Calu3 (cell line): ENCODE results near the gene EPHB3. TPM values are rescaled to one million over a fixed set of nuclear protein-coding genes. Genes with fewer than 3 reads are reported as not detected.
A peak's percentile ranks its signal among the peaks of the same experiment; 100 is the strongest.

Source experiments
- BruUV-seq: library from RNA; stranded (reverse); fragments of 400-500 nt; replicated peaks from 2 replicates; lab custom pipeline; 2021; lab: Mats Ljungman, UMichigan
- CTCF ChIA-PET: fragments of 300-600 bp; sonication (Branson Sonifier 250); formaldehyde crosslinking; loops from one replicate; lab custom pipeline; 2022; ENCODE audit warnings: antibody characterized with exemption; lab: Charles Lee
- DNase-seq: peaks from one replicate; pipeline ENCODE4 v3.0.0; 2022
- H3K27ac Mint-ChIP-seq: one replicate; pipeline ENCODE4 v1.8.0; 2022; ENCODE audit warnings: mixed read lengths; ENCODE audit not compliant: unreplicated experiment
- H3K27me3 Mint-ChIP-seq: one replicate; pipeline ENCODE4 v1.8.0; 2022; ENCODE audit warnings: mixed read lengths; ENCODE audit not compliant: unreplicated experiment
- H3K36me3 Mint-ChIP-seq: one replicate; pipeline ENCODE4 v1.8.0; 2022; ENCODE audit warnings: mild to moderate bottlenecking, moderate library complexity, mixed read lengths; ENCODE audit not compliant: insufficient read depth, unreplicated experiment
- H3K4me1 Mint-ChIP-seq: one replicate; pipeline ENCODE4 v1.8.0; 2022; ENCODE audit warnings: mild to moderate bottlenecking, low read depth, mixed read lengths; ENCODE audit not compliant: unreplicated experiment
- H3K4me3 Mint-ChIP-seq: one replicate; pipeline ENCODE4 v1.8.0; 2022; ENCODE audit warnings: mild to moderate bottlenecking, low read depth, moderate library complexity, mixed read lengths; ENCODE audit not compliant: unreplicated experiment
- H3K9me3 Mint-ChIP-seq: one replicate; pipeline ENCODE4 v1.8.0; 2022; ENCODE audit warnings: low read depth, mixed read lengths; ENCODE audit not compliant: unreplicated experiment
- CTCF ChIP-seq: fragments of 200-600 bp; IDR thresholded peaks from one replicate; pipeline ENCODE4 v1.8.0; 2022; ENCODE audit warnings: antibody characterized with exemption; ENCODE audit not compliant: unreplicated experiment
- intact Hi-C: fragments of 100-400 bp; cut with micrococcal nuclease; formaldehyde crosslinking; loops from one replicate; pipeline ENCODE4 v1.10.0; 2022; ENCODE audit not compliant: unreplicated experiment
- total RNA-seq: library from RNA; stranded (reverse); gene quantifications from 2 replicates; pipeline ENCODE4 v1.2.3, GENCODE V29; 2022

EPHB3 gene
- total RNA-seq, 1 experiment from 2014 or later, result 2.5 TPM

- Mint-ChIP-seq H3K27me3 (peaks cover 25% of the 10 kb centered on the region), H3K36me3 (no peaks in the 10 kb centered on the region), H3K4me1 (peaks cover 9% of the 10 kb centered on the region), H3K9me3 (no peaks in the 10 kb centered on the region), H3K4me3 (no peak overlapping the region), H3K27ac (no peak overlapping the region)
- no TSS peak for BruUV-seq
- TF ChIP-seq CTCF, result no peak
- intact Hi-C loops, result no loop called here
- CTCF ChIA-PET, result interaction anchor here (0.9 to 1.8 kb wide), 2 partner anchors 20 to 36 kb away, joined by 3 to 5 read pairs; partner anchors contain the start of gene EPHB3
- no peak for DNase-seq
Measured at GRCh38 chr3:184596886-184597575, 35.4 kb downstream of the EPHB3 start.

- no peaks in the 10 kb centered on the region for H3K9me3 Mint-ChIP-seq
- CTCF ChIA-PET, result interaction anchor here (1.8 kb wide), 1 partner anchor 37 kb away, joined by 5 read pairs; the partner anchor contains the start of gene EPHB3
- no peak overlapping the region for H3K4me3 Mint-ChIP-seq
- H3K27ac Mint-ChIP-seq, result no peak overlapping the region
- intact Hi-C loops, result no loop called here
- H3K27me3 Mint-ChIP-seq, result peaks cover 34% of the 10 kb centered on the region
- H3K4me1 Mint-ChIP-seq, result peaks cover 19% of the 10 kb centered on the region
- no TSS peak for BruUV-seq
- no peaks in the 10 kb centered on the region for H3K36me3 Mint-ChIP-seq
- TF ChIP-seq CTCF, result no peak
- DNase-seq, result peak; percentile 66
Measured at GRCh38 chr3:184597829-184598573, 36.4 kb downstream of the EPHB3 start.

- H3K9me3 Mint-ChIP-seq, result no peaks in the 10 kb centered on the region
- H3K27me3 Mint-ChIP-seq, result peaks cover 40% of the 10 kb centered on the region
- no peak overlapping the region for H3K27ac Mint-ChIP-seq
- no peak for TF ChIP-seq CTCF
- H3K4me3 Mint-ChIP-seq, result no peak overlapping the region
- BruUV-seq, result no TSS peak
- H3K4me1 Mint-ChIP-seq, result peaks cover 21% of the 10 kb centered on the region
- no peaks in the 10 kb centered on the region for H3K36me3 Mint-ChIP-seq
- intact Hi-C loops, result no loop called here
- DNase-seq, result no peak
- CTCF ChIA-PET, result interaction anchor here (0.6 to 1.8 kb wide), 2 partner anchors 37 to 114 kb away, joined by 3 to 5 read pairs; partner anchors contain the start of gene EPHB3
Measured at GRCh38 chr3:184598574-184598927, 37.0 kb downstream of the EPHB3 start.

GRCh38 chr3:184599143-184599542, 37.6 kb downstream of the EPHB3 start:
- Mint-ChIP-seq H3K36me3 (no peaks in the 10 kb centered on the region), H3K27me3 (peaks cover 46% of the 10 kb centered on the region), H3K4me3 (no peak overlapping the region), H3K4me1 (peaks cover 21% of the 10 kb centered on the region), H3K27ac (no peak overlapping the region), H3K9me3 (no peaks in the 10 kb centered on the region)
- intact Hi-C loops, result no loop called here
- no peak for TF ChIP-seq CTCF
- BruUV-seq, result no TSS peak
- CTCF ChIA-PET, result interaction anchor here (0.6 to 1.8 kb wide), 2 partner anchors 38 to 114 kb away, joined by 3 to 5 read pairs; partner anchors contain the start of gene EPHB3
- no peak for DNase-seq
